ENCODE measurements around the gene NTM. TPM values are rescaled to one million over a fixed set of nuclear protein-coding genes. Genes with fewer than 3 reads are reported as not detected.

The NTM gene
- total RNA-seq, 1 donor from 2014 or later = not detected

- intact Hi-C loops (cut with micrococcal nuclease) = no loop called here
- DNase-seq = no peak
- H3K36me3 Mint-ChIP-seq (ENCODE audit: low read depth) = no peaks in the 10 kb centered on the region
- ChIA-PET POLR2A (no interaction called here), CTCF (no interaction called here)
- no peaks in the 10 kb centered on the region for H3K27me3 Mint-ChIP-seq
- H3K4me3 Mint-ChIP-seq = no peak overlapping the region
- no peak for ATAC-seq (ENCODE audit: low read depth)
- no peaks in the 10 kb centered on the region for H3K4me1 Mint-ChIP-seq
- no peak for TF ChIP-seq CTCF (IDR thresholded peaks at IDR 0.05)
- peaks cover 6% of the 10 kb centered on the region for H3K9me3 Mint-ChIP-seq
- H3K27ac Mint-ChIP-seq = no peak overlapping the region
Observed at GRCh38 chr11:132111316-132111715, 740.9 kb downstream of the NTM start.

- intact Hi-C loops (cut with micrococcal nuclease) = no loop called here
- no peak overlapping the region for H3K27ac Mint-ChIP-seq
- no peaks in the 10 kb centered on the region for H3K4me1 Mint-ChIP-seq
- H3K36me3 Mint-ChIP-seq (ENCODE audit: low read depth) = no peaks in the 10 kb centered on the region
- DNase-seq = no peak
- no peak overlapping the region for H3K4me3 Mint-ChIP-seq
- no peak for TF ChIP-seq CTCF (IDR thresholded peaks at IDR 0.05)
- ATAC-seq (ENCODE audit: low read depth) = no peak
- peaks cover 6% of the 10 kb centered on the region for H3K9me3 Mint-ChIP-seq
- POLR2A ChIA-PET = no interaction called here
- no peaks in the 10 kb centered on the region for H3K27me3 Mint-ChIP-seq
- CTCF ChIA-PET = no interaction called here
Observed at GRCh38 chr11:132111838-132112237, 741.4 kb downstream of the NTM start.

- ATAC-seq (ENCODE audit: low read depth) (no peak), DNase-seq (no peak)
- H3K27ac Mint-ChIP-seq = no peak overlapping the region
- ChIA-PET CTCF (no interaction called here), POLR2A (no interaction called here)
- no peak for TF ChIP-seq CTCF (IDR thresholded peaks at IDR 0.05)
- no peaks in the 10 kb centered on the region for H3K27me3 Mint-ChIP-seq
- peaks cover 6% of the 10 kb centered on the region for H3K9me3 Mint-ChIP-seq
- H3K4me1 Mint-ChIP-seq = no peaks in the 10 kb centered on the region
- H3K36me3 Mint-ChIP-seq (ENCODE audit: low read depth) = no peaks in the 10 kb centered on the region
- H3K4me3 Mint-ChIP-seq = no peak overlapping the region
- intact Hi-C loops (cut with micrococcal nuclease) = no loop called here
Observed at GRCh38 chr11:132112846-132113245, 742.4 kb downstream of the NTM start.

GRCh38 chr11:132114185-132114584 lies 743.8 kb downstream of the NTM start:
- ATAC-seq (ENCODE audit: low read depth) = no peak
- CTCF ChIA-PET = no interaction called here
- POLR2A ChIA-PET = no interaction called here
- no peak for DNase-seq
- no peaks in the 10 kb centered on the region for H3K4me1 Mint-ChIP-seq
- H3K27ac Mint-ChIP-seq = no peak overlapping the region
- H3K27me3 Mint-ChIP-seq = no peaks in the 10 kb centered on the region
- H3K36me3 Mint-ChIP-seq (ENCODE audit: low read depth) = no peaks in the 10 kb centered on the region
- intact Hi-C loops (cut with micrococcal nuclease) = no loop called here
- H3K4me3 Mint-ChIP-seq = no peak overlapping the region
- TF ChIP-seq CTCF (IDR thresholded peaks at IDR 0.05) = no peak
- H3K9me3 Mint-ChIP-seq = peaks cover 6% of the 10 kb centered on the region

- CTCF ChIA-PET = no interaction called here
Observed at GRCh38 chr11:132114743-132115142, 744.3 kb downstream of the NTM start.

More at GRCh38 chr11:132114743-132115142, 744.3 kb downstream of the NTM start:
- POLR2A ChIA-PET = no interaction called here
- H3K4me3 Mint-ChIP-seq = no peak overlapping the region
- H3K4me1 Mint-ChIP-seq = no peaks in the 10 kb centered on the region
- H3K27ac Mint-ChIP-seq = no peak overlapping the region
- no peak for ATAC-seq (ENCODE audit: low read depth)
- no peaks in the 10 kb centered on the region for H3K27me3 Mint-ChIP-seq
- intact Hi-C loops (cut with micrococcal nuclease) = no loop called here
- TF ChIP-seq CTCF (IDR thresholded peaks at IDR 0.05) = no peak
- H3K9me3 Mint-ChIP-seq = peaks cover 3% of the 10 kb centered on the region
- DNase-seq = no peak
- no peaks in the 10 kb centered on the region for H3K36me3 Mint-ChIP-seq (ENCODE audit: low read depth)
